ENCODE results near the gene OGDH.

GRCh38 chr7:44689427-44689826, 83.0 kb downstream of the OGDH start:
- TF ChIP-seq, protein P1, sequence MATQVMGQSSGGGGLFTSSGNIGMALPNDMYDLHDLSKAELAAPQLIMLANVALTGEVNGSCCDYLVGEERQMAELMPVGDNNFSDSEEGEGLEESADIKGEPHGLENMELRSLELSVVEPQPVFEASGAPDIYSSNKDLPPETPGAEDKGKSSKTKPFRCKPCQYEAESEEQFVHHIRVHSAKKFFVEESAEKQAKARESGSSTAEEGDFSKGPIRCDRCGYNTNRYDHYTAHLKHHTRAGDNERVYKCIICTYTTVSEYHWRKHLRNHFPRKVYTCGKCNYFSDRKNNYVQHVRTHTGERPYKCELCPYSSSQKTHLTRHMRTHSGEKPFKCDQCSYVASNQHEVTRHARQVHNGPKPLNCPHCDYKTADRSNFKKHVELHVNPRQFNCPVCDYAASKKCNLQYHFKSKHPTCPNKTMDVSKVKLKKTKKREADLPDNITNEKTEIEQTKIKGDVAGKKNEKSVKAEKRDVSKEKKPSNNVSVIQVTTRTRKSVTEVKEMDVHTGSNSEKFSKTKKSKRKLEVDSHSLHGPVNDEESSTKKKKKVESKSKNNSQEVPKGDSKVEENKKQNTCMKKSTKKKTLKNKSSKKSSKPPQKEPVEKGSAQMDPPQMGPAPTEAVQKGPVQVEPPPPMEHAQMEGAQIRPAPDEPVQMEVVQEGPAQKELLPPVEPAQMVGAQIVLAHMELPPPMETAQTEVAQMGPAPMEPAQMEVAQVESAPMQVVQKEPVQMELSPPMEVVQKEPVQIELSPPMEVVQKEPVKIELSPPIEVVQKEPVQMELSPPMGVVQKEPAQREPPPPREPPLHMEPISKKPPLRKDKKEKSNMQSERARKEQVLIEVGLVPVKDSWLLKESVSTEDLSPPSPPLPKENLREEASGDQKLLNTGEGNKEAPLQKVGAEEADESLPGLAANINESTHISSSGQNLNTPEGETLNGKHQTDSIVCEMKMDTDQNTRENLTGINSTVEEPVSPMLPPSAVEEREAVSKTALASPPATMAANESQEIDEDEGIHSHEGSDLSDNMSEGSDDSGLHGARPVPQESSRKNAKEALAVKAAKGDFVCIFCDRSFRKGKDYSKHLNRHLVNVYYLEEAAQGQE (IDR thresholded peaks at IDR 0.05; ENCODE audit: unreplicated experiment), result no peak
- no peak for TF ChIP-seq POLR2AphosphoS5 (IDR thresholded peaks at IDR 0.05; ENCODE audit: low read depth)
- no peak for TF ChIP-seq CTCF (conservative IDR thresholded peaks at IDR 0.05; ENCODE audit: low read depth in 2 of 2)
- TF ChIP-seq EZH2phosphoT487 (IDR thresholded peaks at IDR 0.05; ENCODE audit: unreplicated experiment), result no peak
- TF ChIP-seq CREB1 (CRISPR knock-in tag; IDR thresholded peaks at IDR 0.05; ENCODE audit: low read depth), result no peak
- TF ChIP-seq ZNF114 (CRISPR knock-in tag; IDR thresholded peaks at IDR 0.05), result no peak
- TF ChIP-seq EZH2 (IDR thresholded peaks at IDR 0.05; ENCODE audit: low read depth, unreplicated experiment), result no peak
- TF ChIP-seq ZNF462 (CRISPR knock-in tag; IDR thresholded peaks at IDR 0.05), result no peak
- no peak for TF ChIP-seq JUNB (IDR thresholded peaks at IDR 0.05; ENCODE audit: unreplicated experiment)

Measured in GM23338 (cell line).